A673 (cell line): ENCODE results near the gene MCAT. TPM values are rescaled to one million over a fixed set of nuclear protein-coding genes. Genes with fewer than 3 reads are reported as not detected.

ENCODE experiments used
- BruUV-seq: library from RNA; stranded (reverse); fragments of 400-500 nt; replicated peaks from 2 replicates; lab custom pipeline; 2021; lab: Mats Ljungman, UMichigan
- CTCF ChIA-PET: fragments of 300-600 bp; sonication (Branson Sonifier 250); formaldehyde crosslinking; loops from one replicate; lab custom pipeline; 2022; ENCODE audit warnings: antibody characterized with exemption; lab: Charles Lee
- POLR2A ChIA-PET: fragments of 300-600 bp; sonication (Branson Sonifier 250); formaldehyde crosslinking; loops from one replicate; lab custom pipeline; 2022; ENCODE audit warnings: antibody characterized with exemption; ENCODE audit not compliant: low non-redundant PET; lab: Charles Lee
- DNase-seq: peaks from one replicate; pipeline ENCODE4 v3.0.0-alpha.2; 2015; ENCODE audit warnings: low spot score
- H3K27ac ChIP-seq: fragments of 200-600 bp; sonication (generic); 2 replicates; pipeline ENCODE4 v1.5.1; 2016; ENCODE audit warnings: mixed run types, low read depth, mild to moderate bottlenecking, mixed read lengths, antibody characterized with exemption, low read length; ENCODE audit not compliant: poor library complexity, severe bottlenecking
- H3K27me3 ChIP-seq: fragments of 200-600 bp; sonication (generic); replicated peaks from 2 replicates; pipeline ENCODE4 v1.6.1; 2017; ENCODE audit warnings: mixed run types, low read depth, mild to moderate bottlenecking, mixed read lengths, antibody characterized with exemption, low read length; ENCODE audit not compliant: insufficient read depth, poor library complexity
- H3K36me3 ChIP-seq: fragments of 200-600 bp; sonication (generic); 2 replicates; pipeline ENCODE4 v1.6.1; 2016; ENCODE audit warnings: mixed run types, mild to moderate bottlenecking, mixed read lengths, antibody characterized with exemption, low read length; ENCODE audit not compliant: insufficient read depth, poor library complexity, severe bottlenecking
- H3K4me1 ChIP-seq: fragments of 200-600 bp; sonication (generic); 2 replicates; pipeline ENCODE4 v1.6.1; 2017; ENCODE audit warnings: mixed run types, mild to moderate bottlenecking, mixed read lengths, antibody characterized with exemption, low read length; ENCODE audit not compliant: insufficient read depth, poor library complexity, severe bottlenecking
- H3K4me3 ChIP-seq: fragments of 200-600 bp; sonication (generic); 2 replicates; pipeline ENCODE4 v1.5.1; 2016; ENCODE audit warnings: low read depth, mixed run types, mild to moderate bottlenecking, mixed read lengths, low read length; ENCODE audit not compliant: poor library complexity, severe bottlenecking
- H3K9me3 ChIP-seq: fragments of 200-600 bp; sonication (generic); 2 replicates; pipeline ENCODE4 v1.6.1; 2016; ENCODE audit warnings: mixed run types, low read depth, mild to moderate bottlenecking, mixed read lengths, antibody characterized with exemption, low read length; ENCODE audit not compliant: poor library complexity, severe bottlenecking
- EZH2 ChIP-seq: fragments of 200-600 bp; sonication (generic); IDR thresholded peaks from 2 replicates; pipeline ENCODE4 v1.6.1; 2017; ENCODE audit warnings: borderline replicate concordance, low read depth, mild to moderate bottlenecking, mixed read lengths, antibody characterized with exemption, low read length; ENCODE audit not compliant: poor library complexity, severe bottlenecking
- intact Hi-C: fragments of 100-400 bp; cut with micrococcal nuclease; formaldehyde crosslinking; loops from one replicate; pipeline ENCODE4 v1.10.0; 2022; ENCODE audit not compliant: unreplicated experiment
- total RNA-seq: library from RNA; stranded (reverse); gene quantifications from 2 replicates; pipeline ENCODE4 v1.2.3, GENCODE V29; 2021
- TF ChIP-seq, protein P1 (sequence below): fragments of 300-800, 200-600 bp; sonication (generic); conservative IDR thresholded peaks from 2 replicates; pipeline ENCODE4 v1.5.1; 2017; ENCODE audit warnings: low read depth, mild to moderate bottlenecking, antibody characterized with exemption, low read length, moderate library complexity, mixed read lengths

Gene MCAT
- total RNA-seq, 1 experiment from 2014 or later: 32.2 TPM

DNA sequence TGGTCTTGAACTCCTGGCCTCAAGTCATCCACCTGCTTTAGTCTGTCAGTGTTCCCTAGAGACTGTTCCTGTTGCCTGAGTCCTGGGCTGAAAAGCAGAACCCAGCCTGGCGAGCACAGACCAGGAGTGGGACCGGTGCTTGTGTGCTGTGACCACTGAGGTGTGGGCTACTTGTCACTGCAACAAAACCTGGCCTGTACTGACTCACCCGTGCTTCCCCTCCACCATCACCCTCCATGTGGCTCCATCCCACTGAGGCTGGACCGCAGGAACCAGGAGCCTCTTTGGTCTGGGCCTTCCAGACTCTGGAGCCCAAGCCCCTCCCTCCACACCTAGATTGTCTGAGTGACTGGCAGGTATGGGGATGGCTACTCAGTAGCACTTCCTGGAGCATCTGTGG is 8.6 kb downstream of the MCAT start:
- peaks cover 47% of the 10 kb centered on the region for H3K36me3 ChIP-seq
- H3K9me3 ChIP-seq: no peaks in the 10 kb centered on the region
- H3K27me3 ChIP-seq: no peaks in the 10 kb centered on the region
- intact Hi-C loops: no loop called here
- no peak for DNase-seq
- H3K4me1 ChIP-seq: no peaks in the 10 kb centered on the region
- CTCF ChIA-PET: no interaction called here
- no TSS peak for BruUV-seq
- TF ChIP-seq, protein P1, sequence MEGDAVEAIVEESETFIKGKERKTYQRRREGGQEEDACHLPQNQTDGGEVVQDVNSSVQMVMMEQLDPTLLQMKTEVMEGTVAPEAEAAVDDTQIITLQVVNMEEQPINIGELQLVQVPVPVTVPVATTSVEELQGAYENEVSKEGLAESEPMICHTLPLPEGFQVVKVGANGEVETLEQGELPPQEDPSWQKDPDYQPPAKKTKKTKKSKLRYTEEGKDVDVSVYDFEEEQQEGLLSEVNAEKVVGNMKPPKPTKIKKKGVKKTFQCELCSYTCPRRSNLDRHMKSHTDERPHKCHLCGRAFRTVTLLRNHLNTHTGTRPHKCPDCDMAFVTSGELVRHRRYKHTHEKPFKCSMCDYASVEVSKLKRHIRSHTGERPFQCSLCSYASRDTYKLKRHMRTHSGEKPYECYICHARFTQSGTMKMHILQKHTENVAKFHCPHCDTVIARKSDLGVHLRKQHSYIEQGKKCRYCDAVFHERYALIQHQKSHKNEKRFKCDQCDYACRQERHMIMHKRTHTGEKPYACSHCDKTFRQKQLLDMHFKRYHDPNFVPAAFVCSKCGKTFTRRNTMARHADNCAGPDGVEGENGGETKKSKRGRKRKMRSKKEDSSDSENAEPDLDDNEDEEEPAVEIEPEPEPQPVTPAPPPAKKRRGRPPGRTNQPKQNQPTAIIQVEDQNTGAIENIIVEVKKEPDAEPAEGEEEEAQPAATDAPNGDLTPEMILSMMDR: no peak
- TF ChIP-seq EZH2: no peak
- no peak overlapping the region for H3K4me3 ChIP-seq
- no peak overlapping the region for H3K27ac ChIP-seq
- POLR2A ChIA-PET: no interaction called here

DNA sequence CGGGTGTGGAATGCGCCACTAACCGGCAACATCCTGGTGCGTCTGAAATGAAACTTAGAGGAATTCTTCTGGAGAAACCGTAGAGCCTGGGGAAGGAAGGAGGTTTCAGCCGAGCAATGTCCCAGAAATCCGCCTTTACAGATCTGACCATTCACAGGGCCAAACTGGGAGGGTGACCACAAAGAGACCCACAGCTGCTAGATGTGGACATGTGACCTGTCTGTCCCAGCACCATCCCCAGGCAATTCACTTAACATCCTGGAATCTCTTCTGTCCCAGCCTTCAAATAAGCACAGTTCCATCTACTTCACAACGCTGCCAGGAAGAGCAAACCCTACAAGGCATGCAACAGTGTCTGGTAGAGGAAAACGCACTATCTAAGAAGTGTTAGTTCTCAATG is 9.8 kb downstream of the MCAT start:
- Histone ChIP-seq H3K4me3 (no peak overlapping the region), H3K27ac (no peak overlapping the region), H3K27me3 (no peaks in the 10 kb centered on the region), H3K36me3 (peaks cover 42% of the 10 kb centered on the region), H3K4me1 (no peaks in the 10 kb centered on the region), H3K9me3 (no peaks in the 10 kb centered on the region)
- TF ChIP-seq EZH2: no peak
- TF ChIP-seq, protein P1: no peak
- no peak for DNase-seq
- ChIA-PET POLR2A (no interaction called here), CTCF (no interaction called here)
- BruUV-seq: no TSS peak
- intact Hi-C loops: no loop called here

DNA sequence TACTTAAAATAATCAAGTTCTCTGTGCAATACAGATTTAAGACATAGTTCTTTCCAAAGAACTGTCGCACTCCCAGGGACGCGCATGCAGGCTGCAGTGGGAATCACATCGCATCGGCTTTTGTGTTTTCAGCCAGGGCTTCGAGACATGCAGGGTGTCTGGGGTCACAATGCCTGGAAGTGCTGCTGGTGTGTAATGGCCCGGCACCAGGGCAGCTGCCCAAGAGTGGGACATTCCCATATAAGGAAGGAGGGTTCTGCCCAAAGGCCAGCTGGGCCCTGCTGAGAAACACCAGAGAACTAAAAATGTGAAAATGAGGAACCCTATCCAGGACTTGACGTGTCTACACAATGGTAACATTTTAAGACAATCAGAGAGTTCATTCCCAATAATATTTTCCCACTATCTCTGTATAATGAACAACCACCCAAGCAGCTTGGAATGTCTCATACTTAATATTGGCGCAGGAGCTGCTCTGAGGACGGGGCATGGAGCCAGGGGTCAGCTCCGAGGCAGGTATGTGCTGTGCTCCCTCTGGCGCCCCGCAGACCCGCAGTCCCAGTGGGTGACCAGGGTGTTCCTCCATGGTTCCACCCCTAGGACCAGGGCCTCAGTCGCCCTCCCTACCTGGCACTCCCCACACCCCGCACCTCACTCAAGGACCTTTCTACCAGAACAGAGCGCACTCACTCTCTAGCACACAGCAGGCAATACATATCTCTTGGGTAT is 11.3 kb downstream of the MCAT start:
- no peaks in the 10 kb centered on the region for H3K4me1 ChIP-seq
- DNase-seq: no peak
- TF ChIP-seq, protein P1: no peak
- no peak for TF ChIP-seq EZH2
- no peaks in the 10 kb centered on the region for H3K27me3 ChIP-seq
- ChIA-PET POLR2A (no interaction called here), CTCF (no interaction called here)
- H3K27ac ChIP-seq: no peak overlapping the region
- intact Hi-C loops: no loop called here
- BruUV-seq: no TSS peak
- H3K9me3 ChIP-seq: no peaks in the 10 kb centered on the region
- peaks cover 31% of the 10 kb centered on the region for H3K36me3 ChIP-seq
- H3K4me3 ChIP-seq: no peak overlapping the region
